Liver (tissue), 9 donors: ENCODE measurements around the gene PAMR1. TPM values are rescaled to one million over a fixed set of nuclear protein-coding genes. Genes with fewer than 3 reads are reported as not detected.
A peak's percentile ranks its signal among the peaks of the same experiment; 100 is the strongest.

ENCODE experiments used
- DNase-seq: peaks from one replicate; pipeline ENCODE4 v3.0.0-alpha.2; 2017; ENCODE audit warnings: low spot score
- H3K27ac ChIP-seq, 2 donors: one replicate each; pipeline ENCODE4 v1.7.0; 2013; ENCODE audit warnings: inconsistent platforms in 2 of 2, low read length in 2 of 2, control low read depth in 1 of 2, low read depth in 1 of 2, mild to moderate bottlenecking in 1 of 2
- H3K27me3 ChIP-seq, 4 donors: one replicate each; pipeline versions ENCODE4 v1.6.1 to v1.7.0; 2013; ENCODE audit warnings: low read length in 3 of 4, inconsistent platforms in 1 of 4, mild to moderate bottlenecking in 1 of 4, moderate library complexity in 1 of 4; ENCODE audit not compliant: control insufficient read depth in 4 of 4, insufficient read depth in 4 of 4
- H3K36me3 ChIP-seq, 4 donors: one replicate each; pipeline versions ENCODE4 v1.6.1 to v1.7.0; 2013; ENCODE audit warnings: low read length in 3 of 4, mild to moderate bottlenecking in 3 of 4, low read depth in 1 of 4, moderate library complexity in 1 of 4; ENCODE audit not compliant: control insufficient read depth in 4 of 4, insufficient read depth in 3 of 4
- H3K4me1 ChIP-seq, 4 donors: one replicate each; pipeline versions ENCODE4 v1.6.1 to v1.7.0; 2013; ENCODE audit warnings: low read length in 3 of 4, mild to moderate bottlenecking in 3 of 4, moderate library complexity in 1 of 4; ENCODE audit not compliant: control insufficient read depth in 4 of 4, insufficient read depth in 4 of 4
- H3K4me3 ChIP-seq, 3 donors: one replicate each; pipeline versions ENCODE4 v1.6.1 to v1.7.0; 2013; ENCODE audit warnings: low read length in 3 of 3, control low read depth in 1 of 3, low read depth in 1 of 3, mild to moderate bottlenecking in 1 of 3
- H3K9ac ChIP-seq, 2 donors: one replicate each; pipeline ENCODE4 v1.7.0; 2013; ENCODE audit warnings: low read length in 2 of 2, mild to moderate bottlenecking in 2 of 2, moderate library complexity in 2 of 2, control low read depth in 1 of 2, low read depth in 1 of 2
- H3K9me3 ChIP-seq, 4 donors: one replicate each; pipeline versions ENCODE4 v1.6.1 to v1.7.0; 2013; ENCODE audit warnings: low read length in 3 of 4; ENCODE audit not compliant: control insufficient read depth in 4 of 4
- ATF3 ChIP-seq: IDR thresholded peaks from 2 replicates; pipeline ENCODE4 v1.6.1; 2016; ENCODE audit warnings: antibody characterized with exemption
- CTCF ChIP-seq: fragments of 150-350 bp; IDR thresholded peaks from 2 replicates; pipeline ENCODE4 v1.5.1; 2017; ENCODE audit warnings: improper control_type of control experiment, low read depth, low read length; ENCODE audit not compliant: missing input control
- EGR1 ChIP-seq, 2 donors: IDR thresholded peaks; 2 replicates each; pipeline ENCODE4 v1.6.1; 2016 to 2018; ENCODE audit warnings: antibody characterized with exemption in 2 of 2, low read depth in 2 of 2
- FOXA1 ChIP-seq: IDR thresholded peaks from 2 replicates; pipeline ENCODE4 v1.6.1; 2016; ENCODE audit warnings: antibody characterized with exemption
- FOXA2 ChIP-seq: IDR thresholded peaks from 2 replicates; pipeline ENCODE4 v1.6.1; 2016; ENCODE audit warnings: antibody characterized with exemption
- GABPA ChIP-seq, 2 donors: IDR thresholded peaks in 1 of 2; conservative IDR thresholded peaks in 1 of 2; 2 replicates each; pipeline ENCODE4 v1.6.1; 2016; ENCODE audit warnings: antibody characterized with exemption in 2 of 2, mild to moderate bottlenecking in 1 of 2, moderate library complexity in 1 of 2
- HNF4A ChIP-seq, 2 donors: conservative IDR thresholded peaks; 2 replicates each; pipeline ENCODE4 v1.6.1; 2016; ENCODE audit warnings: antibody characterized with exemption in 2 of 2, mild to moderate bottlenecking in 2 of 2
- HNF4G ChIP-seq: IDR thresholded peaks from 2 replicates; pipeline ENCODE4 v1.6.1; 2016; ENCODE audit warnings: antibody characterized with exemption
- JUND ChIP-seq, 2 donors: IDR thresholded peaks; 2 replicates each; pipeline ENCODE4 v1.6.1; 2016; ENCODE audit warnings: antibody characterized with exemption in 2 of 2
- MAX ChIP-seq: IDR thresholded peaks from 2 replicates; pipeline ENCODE4 v1.6.1; 2016; ENCODE audit warnings: antibody characterized with exemption
- NR2F2 ChIP-seq: IDR thresholded peaks from 2 replicates; pipeline ENCODE4 v1.6.1; 2016; ENCODE audit warnings: antibody characterized with exemption
- RAD21 ChIP-seq, 2 donors: IDR thresholded peaks; 2 replicates each; pipeline ENCODE4 v1.6.1; 2016; ENCODE audit warnings: antibody characterized with exemption in 2 of 2, mild to moderate bottlenecking in 2 of 2
- REST ChIP-seq: IDR thresholded peaks from 2 replicates; pipeline ENCODE4 v1.6.1; 2016; ENCODE audit warnings: antibody characterized with exemption, mild to moderate bottlenecking
- RXRA ChIP-seq, 2 donors: IDR thresholded peaks; 2 replicates each; pipeline ENCODE4 v1.6.1; 2017 to 2018; ENCODE audit warnings: antibody characterized with exemption in 2 of 2, mild to moderate bottlenecking in 1 of 2
- SP1 ChIP-seq: IDR thresholded peaks from 2 replicates; pipeline ENCODE4 v1.6.1; 2018; ENCODE audit warnings: antibody characterized with exemption, mild to moderate bottlenecking
- TAF1 ChIP-seq: conservative IDR thresholded peaks from 2 replicates; pipeline ENCODE4 v1.6.1; 2016; ENCODE audit warnings: antibody characterized with exemption, mild to moderate bottlenecking
- YY1 ChIP-seq: IDR thresholded peaks from 2 replicates; pipeline ENCODE4 v1.6.1; 2016; ENCODE audit warnings: antibody characterized with exemption, mild to moderate bottlenecking
- ZBTB33 ChIP-seq: IDR thresholded peaks from 2 replicates; pipeline ENCODE4 v1.6.1; 2016; ENCODE audit warnings: antibody characterized with exemption
- WGBS: extraction: QIAGEN DNeasy Blood & Tissue Kit; methylation state at CpG from one replicate; pipeline ENCODE4 v1.1.7; 2013; 5-methylcytosine and 5-hydroxymethylcytosine counted together
- polyA plus RNA-seq, 2 donors: library from polyadenylated mRNA; stranded (reverse) in 1 of 2; unstranded in 1 of 2; fragments of 200-250 nt in 1 of 2; fragments of >200 nt in 1 of 2; fragmentation: Nextera tagmentation in 1 of 2; extraction: Ambion mirVana in 1 of 2; gene quantifications; one replicate each; pipeline versions ENCODE4 v1.2.1 to v1.2.3, GENCODE V29; 2013 to 2015
- total RNA-seq, 2 donors: library from RNA; depleted of rRNA; stranded (reverse); fragments of >200 nt; gene quantifications; one replicate each; pipeline ENCODE4 v1.2.3, GENCODE V29; 2014
- donor health status: healthy.
- donor health status: healthy.
- donor health status: healthy.
- donor health status: healthy.
- donor health status: healthy.

Gene PAMR1
- total and polyA plus RNA-seq, 4 donors: 2.0 to 5.0 (median 2.8) TPM

GRCh38 chr11:35387111-35387982 lies 138.1 kb downstream of the PAMR1 start:
- Histone ChIP-seq H3K9me3 (no peaks in the 10 kb centered on the region), H3K36me3 (peaks cover 0 to 2% (median 0%) of the 10 kb centered on the region in 4 donors), H3K27ac (no peak overlapping the region), H3K4me1 (peaks cover 0 to 14% (median 11%) of the 10 kb centered on the region in 4 donors), H3K9ac (no peak overlapping the region), H3K4me3 (no peak overlapping the region), H3K27me3 (no peaks in the 10 kb centered on the region)
- WGBS: 56% methylated on average over 4 of the region's 4 CpGs
- TF ChIP-seq RXRA (IDR thresholded peaks at IDR 0.05) (no peak), CTCF (peak; percentile 20), RAD21 (IDR thresholded peaks at IDR 0.05) (peak in 1 of 2 donors; percentile 79), YY1 (peak; percentile 17)
- no peak for DNase-seq

- no peaks in the 10 kb centered on the region for H3K27me3 ChIP-seq
- H3K9ac ChIP-seq: no peak overlapping the region
- H3K27ac ChIP-seq: no peak overlapping the region
- TF ChIP-seq FOXA1 (no peak), HNF4G (no peak), FOXA2 (no peak), MAX (no peak), REST (no peak), TAF1 (no peak), NR2F2 (no peak), CTCF (no peak), RAD21 (IDR thresholded peaks at IDR 0.05) (no peak), SP1 (no peak), HNF4A (conservative IDR thresholded peaks at IDR 0.05) (no peak), RXRA (IDR thresholded peaks at IDR 0.05) (no peak), JUND (IDR thresholded peaks at IDR 0.05) (no peak), ZBTB33 (no peak), YY1 (no peak), ATF3 (no peak), EGR1 (IDR thresholded peaks at IDR 0.05; ENCODE audit: low read depth in 2 of 2) (no peak), GABPA (IDR thresholded peaks at IDR 0.05 in 1 of 2, conservative IDR thresholded peaks at IDR 0.05 in 1 of 2) (no peak)
- H3K9me3 ChIP-seq: no peaks in the 10 kb centered on the region
- no peak for DNase-seq
- WGBS: 87% methylated on average over 5 of the region's 5 CpGs
- H3K36me3 ChIP-seq: peaks cover 0 to 2% (median 0%) of the 10 kb centered on the region in 4 donors
- H3K4me1 ChIP-seq: no peaks in the 10 kb centered on the region
- no peak overlapping the region for H3K4me3 ChIP-seq
Observed at GRCh38 chr11:35383953-35384352, 141.5 kb downstream of the PAMR1 start.
